RWPE2 (cell line): ENCODE data around the gene METTL15.
A peak's percentile ranks its signal among the peaks of the same experiment; 100 is the strongest.
"Not testable (repeated sequence)": the region's sequence is repeated elsewhere in the genome, so short reads cannot be mapped to it uniquely, and the experiment has no call there.

ENCODE experiments used
- ATAC-seq: fragments of 200-7000 bp; cut with Tn5 transposase; 3 replicates; pipeline ENCODE4 v1.9.1; 2021; ENCODE audit warnings: low read depth
- DNase-seq: peaks from one replicate; pipeline ENCODE4 v3.0.0-alpha.2; 2020; ENCODE audit warnings: low spot score
- H3K27ac ChIP-seq: fragments of 450-650 bp; 2 replicates; pipeline ENCODE4 v1.5.1; 2017; ENCODE audit warnings: mild to moderate bottlenecking; ENCODE audit not compliant: poor library complexity, severe bottlenecking
- H3K27me3 ChIP-seq: fragments of 250-450 bp; sonication (Bioruptor Pico); 2 replicates; pipeline ENCODE4 v1.5.1; 2021; ENCODE audit warnings: mild to moderate bottlenecking, moderate library complexity; ENCODE audit not compliant: insufficient read depth, poor library complexity, severe bottlenecking
- H3K36me3 ChIP-seq: fragments of 250-450 bp; sonication (Bioruptor Pico); 2 replicates; pipeline ENCODE4 v1.5.1; 2020; ENCODE audit warnings: low read depth, mild to moderate bottlenecking, moderate library complexity
- H3K4me1 ChIP-seq: fragments of 250-450 bp; sonication (Bioruptor Pico); 2 replicates; pipeline ENCODE4 v1.5.1; 2021; ENCODE audit warnings: mild to moderate bottlenecking, moderate library complexity; ENCODE audit not compliant: insufficient read depth, poor library complexity, severe bottlenecking
- H3K4me3 ChIP-seq: fragments of 250-450 bp; sonication (Bioruptor Pico); 2 replicates; pipeline ENCODE4 v1.5.1; 2021; ENCODE audit warnings: mild to moderate bottlenecking, moderate library complexity; ENCODE audit not compliant: severe bottlenecking
- H3K9me3 ChIP-seq: fragments of 250-450 bp; sonication (Bioruptor Pico); 2 replicates; pipeline ENCODE4 v1.5.1; 2021; ENCODE audit warnings: mild to moderate bottlenecking, moderate library complexity; ENCODE audit not compliant: severe bottlenecking
- TF ChIP-seq, protein P1 (sequence below): fragments of 450-650 bp; IDR thresholded peaks from one replicate; pipeline ENCODE4 v1.5.1; 2017; ENCODE audit warnings: mild to moderate bottlenecking, moderate library complexity; ENCODE audit not compliant: poor library complexity, severe bottlenecking

Gene METTL15

DNA sequence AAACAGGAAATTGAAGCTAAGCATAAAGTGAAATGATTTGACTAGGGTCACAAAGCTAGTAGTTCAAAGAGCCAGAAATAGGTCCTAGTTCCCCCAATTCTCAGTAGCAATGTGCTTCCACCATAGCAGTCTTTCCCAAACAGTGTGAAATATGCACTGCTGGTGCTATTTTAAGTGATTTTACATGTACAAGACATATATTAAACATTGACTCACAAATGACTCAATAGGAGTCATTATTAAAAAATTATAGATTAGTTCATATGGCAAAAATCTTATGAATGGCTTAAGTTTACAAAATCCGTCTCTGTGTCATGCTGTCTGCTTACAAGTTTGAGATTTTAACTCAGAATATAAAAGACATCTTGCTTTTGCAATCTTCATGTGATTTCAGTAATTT is 21.6 kb upstream of the METTL15 start:
- TF ChIP-seq, protein P1, sequence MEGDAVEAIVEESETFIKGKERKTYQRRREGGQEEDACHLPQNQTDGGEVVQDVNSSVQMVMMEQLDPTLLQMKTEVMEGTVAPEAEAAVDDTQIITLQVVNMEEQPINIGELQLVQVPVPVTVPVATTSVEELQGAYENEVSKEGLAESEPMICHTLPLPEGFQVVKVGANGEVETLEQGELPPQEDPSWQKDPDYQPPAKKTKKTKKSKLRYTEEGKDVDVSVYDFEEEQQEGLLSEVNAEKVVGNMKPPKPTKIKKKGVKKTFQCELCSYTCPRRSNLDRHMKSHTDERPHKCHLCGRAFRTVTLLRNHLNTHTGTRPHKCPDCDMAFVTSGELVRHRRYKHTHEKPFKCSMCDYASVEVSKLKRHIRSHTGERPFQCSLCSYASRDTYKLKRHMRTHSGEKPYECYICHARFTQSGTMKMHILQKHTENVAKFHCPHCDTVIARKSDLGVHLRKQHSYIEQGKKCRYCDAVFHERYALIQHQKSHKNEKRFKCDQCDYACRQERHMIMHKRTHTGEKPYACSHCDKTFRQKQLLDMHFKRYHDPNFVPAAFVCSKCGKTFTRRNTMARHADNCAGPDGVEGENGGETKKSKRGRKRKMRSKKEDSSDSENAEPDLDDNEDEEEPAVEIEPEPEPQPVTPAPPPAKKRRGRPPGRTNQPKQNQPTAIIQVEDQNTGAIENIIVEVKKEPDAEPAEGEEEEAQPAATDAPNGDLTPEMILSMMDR: no peak
- peak overlapping the region; percentile 74 for H3K27ac ChIP-seq
- ATAC-seq: peak; percentile 95
- peaks cover 45% of the 10 kb centered on the region for H3K4me1 ChIP-seq
- H3K9me3 ChIP-seq: no peaks in the 10 kb centered on the region
- H3K27me3 ChIP-seq: no peaks in the 10 kb centered on the region
- no peak overlapping the region for H3K4me3 ChIP-seq
- H3K36me3 ChIP-seq: peaks cover 85% of the 10 kb centered on the region
- no peak for DNase-seq

DNA sequence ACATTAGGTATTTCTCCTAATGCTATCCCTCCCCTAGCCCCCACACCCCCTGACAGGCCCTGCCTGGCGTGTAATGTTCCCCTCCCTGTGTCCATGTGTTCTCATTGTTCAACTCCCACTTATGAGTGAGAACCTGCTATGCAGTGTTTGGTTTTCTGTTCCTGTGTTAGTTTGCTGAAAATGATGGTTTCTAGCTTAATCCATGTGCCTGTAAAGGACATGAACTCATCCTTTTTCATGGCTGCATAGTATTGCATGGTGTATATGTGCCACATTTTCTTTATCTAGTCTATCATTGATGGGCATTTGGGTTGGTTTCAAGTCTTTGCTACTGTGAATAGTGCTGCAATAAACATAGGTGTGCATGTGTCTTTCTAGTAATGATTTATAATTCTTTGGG is 21.0 kb upstream of the METTL15 start:
- Histone ChIP-seq H3K27ac (peak overlapping the region; percentile 74), H3K4me1 (peaks cover 45% of the 10 kb centered on the region), H3K36me3 (peaks cover 82% of the 10 kb centered on the region)
- not testable (repeated sequence) for H3K9me3 ChIP-seq, H3K27me3 ChIP-seq, ATAC-seq, DNase-seq, H3K4me3 ChIP-seq

DNA sequence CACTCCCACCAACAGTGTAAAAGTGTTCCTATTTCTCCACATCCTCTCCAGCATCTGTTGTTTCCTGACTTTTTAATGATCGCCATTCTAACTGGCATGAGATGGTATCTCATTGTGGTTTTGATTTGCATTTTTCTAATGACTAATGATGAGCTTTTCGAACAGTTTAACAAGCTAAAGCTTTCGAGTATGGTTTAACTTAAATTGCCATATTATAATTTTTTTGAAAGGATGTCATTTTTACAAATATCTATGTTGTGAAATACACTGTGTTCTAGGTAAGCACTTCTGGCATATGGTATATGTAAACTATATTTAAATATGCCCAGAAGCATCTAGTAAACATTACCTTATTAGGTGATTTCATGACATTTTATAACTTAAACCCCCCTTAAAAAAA is 20.5 kb upstream of the METTL15 start:
- H3K4me3 ChIP-seq, DNase-seq, H3K27me3 ChIP-seq, H3K9me3 ChIP-seq, ATAC-seq: not testable (repeated sequence)
- Histone ChIP-seq H3K4me1 (peaks cover 45% of the 10 kb centered on the region), H3K27ac (peak overlapping the region; percentile 74), H3K36me3 (peaks cover 81% of the 10 kb centered on the region)

DNA sequence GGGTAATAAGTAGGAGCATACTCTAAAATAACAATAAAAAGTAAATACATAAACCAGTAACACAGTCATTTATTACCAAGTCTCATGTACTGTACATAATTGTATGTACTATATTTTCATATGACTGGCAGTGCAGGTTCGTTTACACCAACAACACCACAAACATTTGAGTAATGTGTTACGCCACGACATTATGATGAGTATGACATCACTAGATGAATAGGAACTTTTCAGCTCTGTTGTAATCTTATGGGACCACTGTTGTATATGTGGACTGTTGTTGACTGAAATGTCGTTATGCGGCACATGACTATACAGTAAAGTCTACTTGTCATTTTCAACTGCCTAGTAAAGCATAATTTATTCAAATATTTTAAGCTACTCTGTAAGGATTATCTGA is 18.8 kb upstream of the METTL15 start:
- TF ChIP-seq, protein P1: no peak
- DNase-seq (no peak), ATAC-seq (0 out of 3 replicates have a peak, but pooled peaks have one; percentile 7)
- no peaks in the 10 kb centered on the region for H3K27me3 ChIP-seq
- no peaks in the 10 kb centered on the region for H3K9me3 ChIP-seq
- peaks cover 81% of the 10 kb centered on the region for H3K36me3 ChIP-seq
- no peak overlapping the region for H3K4me3 ChIP-seq
- H3K4me1 ChIP-seq: peaks cover 45% of the 10 kb centered on the region
- peak overlapping the region; percentile 74 for H3K27ac ChIP-seq

DNA sequence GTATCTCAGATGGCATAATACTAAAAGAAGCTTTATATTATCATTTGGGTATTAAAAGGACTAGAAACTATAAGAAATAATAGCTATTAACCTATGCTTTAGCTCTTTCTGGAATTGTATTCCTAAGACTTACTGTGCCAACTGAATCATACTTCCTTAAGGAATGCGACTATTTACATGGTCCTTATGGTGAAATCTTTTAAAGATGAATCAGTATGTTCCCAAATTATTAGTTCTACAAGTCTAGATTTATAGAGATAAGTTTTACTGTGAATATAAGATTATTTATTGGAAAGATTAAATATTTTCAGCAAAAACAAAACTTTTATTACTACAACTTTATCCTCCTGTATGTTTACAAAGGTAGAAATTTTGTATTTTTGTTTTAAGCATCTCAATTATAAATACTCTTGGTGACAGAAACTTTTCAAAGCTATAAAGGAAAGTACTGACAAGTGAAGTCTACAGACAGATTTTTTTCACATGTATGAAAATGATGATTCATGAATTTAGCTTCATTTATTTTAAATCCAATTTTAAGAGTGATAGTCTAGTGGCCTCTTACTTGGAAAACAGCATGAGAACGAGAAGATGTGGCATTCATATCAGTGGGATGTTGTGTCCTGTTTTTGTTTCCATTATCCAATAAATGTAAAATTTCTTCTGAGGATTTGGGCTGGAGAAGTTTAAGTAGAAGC is 18.0 kb upstream of the METTL15 start:
- peaks cover 81% of the 10 kb centered on the region for H3K36me3 ChIP-seq
- peak overlapping the region; percentile 74 for H3K27ac ChIP-seq
- TF ChIP-seq, protein P1: no peak
- no peak overlapping the region for H3K4me3 ChIP-seq
- no peak for DNase-seq
- no peaks in the 10 kb centered on the region for H3K27me3 ChIP-seq
- no peaks in the 10 kb centered on the region for H3K9me3 ChIP-seq
- peak; percentile 63 for ATAC-seq
- H3K4me1 ChIP-seq: peaks cover 45% of the 10 kb centered on the region

DNA sequence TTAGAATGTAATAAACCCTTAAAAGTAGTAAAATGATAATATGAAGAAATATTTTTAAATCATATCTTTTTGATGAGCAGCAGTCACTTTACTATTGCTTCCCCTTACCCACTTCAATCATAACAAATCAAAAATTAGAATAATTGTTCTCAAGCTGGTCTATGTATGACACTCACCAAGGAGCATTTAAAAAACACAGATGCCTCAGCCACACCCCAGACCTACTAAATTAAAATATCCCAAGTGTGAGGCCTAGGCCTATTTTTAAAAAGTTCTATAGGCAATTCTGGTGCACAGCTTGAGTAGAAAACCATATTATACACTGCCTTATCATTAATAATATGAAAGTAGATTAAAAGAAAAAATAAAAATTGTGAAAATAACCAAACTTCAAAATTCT is 15.4 kb upstream of the METTL15 start:
- no peak overlapping the region for H3K27ac ChIP-seq
- peaks cover 32% of the 10 kb centered on the region for H3K4me1 ChIP-seq
- H3K27me3 ChIP-seq: no peaks in the 10 kb centered on the region
- ATAC-seq (no peak), DNase-seq (no peak)
- no peaks in the 10 kb centered on the region for H3K9me3 ChIP-seq
- H3K4me3 ChIP-seq: no peak overlapping the region
- peaks cover 85% of the 10 kb centered on the region for H3K36me3 ChIP-seq
- TF ChIP-seq, protein P1: no peak
